ENCODE measurements around the gene DDTL. TPM values are rescaled to one million over a fixed set of nuclear protein-coding genes. Genes with fewer than 3 reads are reported as not detected.

Gene DDTL
- total and polyA plus RNA-seq, 2 of the 4 experiments (the other 2 are of a cell fraction), result 0.36 to 1.5 TPM

GRCh38 chr22:23970816-23971486 lies 4.3 kb downstream of the DDTL start:
- Histone ChIP-seq H3K9me1 (ENCODE audit: insufficient read depth, low read length) (no peaks in the 10 kb centered on the region), H4K20me1 (ENCODE audit: insufficient read depth, low read length) (peaks cover 8% of the 10 kb centered on the region), H2BK15ac (ENCODE audit: low read depth, low read length) (no peak overlapping the region), H3K27me3 (ENCODE audit: control insufficient read depth, insufficient read depth, low read length) (no peaks in the 10 kb centered on the region), H3K36me3 (ENCODE audit: control insufficient read depth, insufficient read depth, low read length) (peaks cover 21% of the 10 kb centered on the region), H4K5ac (ENCODE audit: low read depth, low read length) (no peak overlapping the region), H2AK5ac (ENCODE audit: low read depth, low read length) (no peak overlapping the region), H3K4me3 (ENCODE audit: insufficient read depth, low read depth, low read length) (no peak overlapping the region), H3K79me1 (ENCODE audit: low read depth in 1 of 2, low read length in 2 of 2) (peaks cover 9 to 23% of the 10 kb centered on the region in 2 experiments), H4K91ac (ENCODE audit: insufficient read depth, low read depth, low read length) (no peak overlapping the region), H3K18ac (ENCODE audit: low read depth, low read length) (no peak overlapping the region), H3K14ac (replicated peaks; ENCODE audit: low read depth, low read length) (no peak overlapping the region), H3K23ac (ENCODE audit: low read depth, low read length) (no peak overlapping the region), H2AFZ (replicated peaks; ENCODE audit: low read length, poor library complexity) (no peak overlapping the region), H3K4me2 (ENCODE audit: low read depth, low read length) (no peak overlapping the region), H3K4me1 (ENCODE audit: control insufficient read depth, insufficient read depth, low read length) (no peaks in the 10 kb centered on the region), H2BK20ac (ENCODE audit: low read depth, low read length) (no peak overlapping the region), H3K27ac (ENCODE audit: insufficient read depth, low read length) (no peak overlapping the region), H3K9me3 (ENCODE audit: control insufficient read depth, insufficient read depth, low read length) (no peaks in the 10 kb centered on the region), H2BK5ac (ENCODE audit: low read depth, low read length, poor library complexity, severe bottlenecking) (no peak overlapping the region), H3K4ac (ENCODE audit: low read depth, low read length) (no peak overlapping the region), H3K9ac (ENCODE audit: low read depth, low read length) (no peak overlapping the region), H2BK120ac (ENCODE audit: low read depth, low read length) (no peak overlapping the region), H4K8ac (ENCODE audit: low read depth in 2 of 2, low read length in 2 of 2) (no peak overlapping the region), H2AK9ac (replicated peaks; ENCODE audit: low read depth, low read length, poor library complexity) (no peak overlapping the region), H3K56ac (ENCODE audit: extremely low read depth, insufficient read depth, low read length) (no peak overlapping the region)
- intact Hi-C loops (cut with micrococcal nuclease) (no loop called here), dilution Hi-C loops (cut with HindIII; ENCODE audit: low sequenced_read_pairs, unreplicated experiment) (no loop called here), in situ Hi-C loops (cut with MboI; ENCODE audit: low sequenced_read_pairs) (no loop called here)
- ChIA-PET POLR2A (ENCODE audit: unreplicated experiment) (interaction anchor here (0.6 kb wide), 1 partner anchor 113 kb away, joined by 3 read pairs; the partner anchor contains the start of gene SLC2A11), CTCF (no interaction called here)
- no peak for ATAC-seq (ENCODE audit: low read depth)
- BruUV-seq (replicated peaks), result no TSS peak
- TF ChIP-seq MAZ (IDR thresholded peaks at IDR 0.05; ENCODE audit: borderline replicate concordance, low read depth, low read length), result no peak
- TF ChIP-seq CTCF (conservative IDR thresholded peaks at IDR 0.05; ENCODE audit: low read depth, low read length), result no peak
- no peak for TF ChIP-seq SMC3 (IDR thresholded peaks at IDR 0.05; ENCODE audit: low read depth, low read length)
- TF ChIP-seq POLR2A (IDR thresholded peaks at IDR 0.05; ENCODE audit: low read depth, low read length), result no peak
- TF ChIP-seq MAFK (IDR thresholded peaks at IDR 0.05; ENCODE audit: low read depth, low read length), result no peak
- TF ChIP-seq CEBPB (IDR thresholded peaks at IDR 0.05; ENCODE audit: low read depth, low read length), result no peak
- TF ChIP-seq ELK1 (IDR thresholded peaks at IDR 0.05; ENCODE audit: borderline replicate concordance, low read depth, low read length), result no peak
- no peak for TF ChIP-seq RAD21 (IDR thresholded peaks at IDR 0.05; ENCODE audit: low read length)
- TF ChIP-seq RCOR1 (IDR thresholded peaks at IDR 0.05; ENCODE audit: insufficient replicate concordance, low read length), result no peak
- TF ChIP-seq MXI1 (IDR thresholded peaks at IDR 0.05; ENCODE audit: borderline replicate concordance, low read depth, low read length), result no peak
- TF ChIP-seq RFX5 (IDR thresholded peaks at IDR 0.05; ENCODE audit: low read depth, low read length), result no peak
- TF ChIP-seq FOS (IDR thresholded peaks at IDR 0.05; ENCODE audit: low read depth, low read length), result no peak
- TF ChIP-seq NFE2L2 (IDR thresholded peaks at IDR 0.05; ENCODE audit: low read depth, low read length), result no peak
- no peak for TF ChIP-seq USF2 (IDR thresholded peaks at IDR 0.05; ENCODE audit: low read depth, low read length)
- no peak for TF ChIP-seq CHD1 (IDR thresholded peaks at IDR 0.05; ENCODE audit: low read depth, low read length)
- TF ChIP-seq BHLHE40 (IDR thresholded peaks at IDR 0.05; ENCODE audit: low read depth, low read length), result no peak
- DNase-seq, result no peak
- no CpG with 5 or more reads among the region's 6 CpGs for WGBS, 2 experiments (ENCODE audit: extremely low coverage in 2 of 2, insufficient read length in 1 of 2)

All from IMR-90 (cell line).